Measurements from ENCODE around the gene GRIK4. TPM values are rescaled to one million over a fixed set of nuclear protein-coding genes. Genes with fewer than 3 reads are reported as not detected.

The GRIK4 gene
- total and polyA plus RNA-seq, 9 of the 15 experiments (the other 6 are each of a cell fraction or from before 2014, with no cell fraction given) = not detected

DNA sequence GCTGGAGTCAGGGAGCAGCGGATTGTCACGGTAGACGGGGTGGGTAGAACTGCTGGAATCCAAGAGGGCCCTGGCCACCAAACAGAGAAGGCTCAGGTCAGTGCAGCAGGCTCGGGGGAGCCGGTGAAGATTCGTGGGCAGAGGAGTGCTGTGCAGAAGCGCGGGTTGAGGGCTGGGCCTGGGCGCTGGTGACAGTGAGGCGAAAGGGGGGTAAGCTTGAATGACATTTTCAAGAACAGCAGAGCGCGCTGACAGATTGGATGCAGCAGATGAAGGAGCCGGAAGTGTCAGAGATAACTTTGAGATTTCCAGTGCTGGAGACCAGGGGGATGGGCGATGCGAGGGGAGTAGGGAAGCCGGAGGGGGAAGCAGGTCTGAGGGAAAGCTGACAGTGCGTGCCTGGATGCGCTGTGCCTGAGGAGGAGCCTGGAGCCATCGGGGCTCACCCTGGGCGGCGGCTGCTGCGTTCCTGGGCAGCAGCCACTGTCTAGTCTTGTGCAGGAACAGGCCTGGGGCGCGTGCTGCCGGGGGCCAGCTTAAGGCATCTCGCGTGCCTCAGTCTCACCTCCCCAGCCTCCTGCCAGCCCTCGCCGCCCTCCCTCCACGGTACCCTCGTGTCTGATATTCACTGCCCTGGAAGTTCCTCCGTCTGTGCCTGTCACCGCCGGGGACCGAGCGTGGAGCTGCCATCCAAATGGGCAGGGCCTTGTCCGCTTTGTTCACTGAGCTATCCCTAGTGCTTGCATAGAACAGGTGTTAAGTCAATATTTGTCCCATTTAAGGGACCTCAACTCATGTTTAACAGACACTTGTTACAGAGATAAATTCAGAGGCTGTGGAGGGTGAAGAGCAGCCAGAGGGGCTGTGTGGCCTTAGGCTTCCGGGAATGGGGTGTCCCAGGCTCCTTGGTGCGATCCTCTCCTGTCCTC lies 5.2 kb downstream of the GRIK4 start (continued):
- TF ChIP-seq, protein P1, sequence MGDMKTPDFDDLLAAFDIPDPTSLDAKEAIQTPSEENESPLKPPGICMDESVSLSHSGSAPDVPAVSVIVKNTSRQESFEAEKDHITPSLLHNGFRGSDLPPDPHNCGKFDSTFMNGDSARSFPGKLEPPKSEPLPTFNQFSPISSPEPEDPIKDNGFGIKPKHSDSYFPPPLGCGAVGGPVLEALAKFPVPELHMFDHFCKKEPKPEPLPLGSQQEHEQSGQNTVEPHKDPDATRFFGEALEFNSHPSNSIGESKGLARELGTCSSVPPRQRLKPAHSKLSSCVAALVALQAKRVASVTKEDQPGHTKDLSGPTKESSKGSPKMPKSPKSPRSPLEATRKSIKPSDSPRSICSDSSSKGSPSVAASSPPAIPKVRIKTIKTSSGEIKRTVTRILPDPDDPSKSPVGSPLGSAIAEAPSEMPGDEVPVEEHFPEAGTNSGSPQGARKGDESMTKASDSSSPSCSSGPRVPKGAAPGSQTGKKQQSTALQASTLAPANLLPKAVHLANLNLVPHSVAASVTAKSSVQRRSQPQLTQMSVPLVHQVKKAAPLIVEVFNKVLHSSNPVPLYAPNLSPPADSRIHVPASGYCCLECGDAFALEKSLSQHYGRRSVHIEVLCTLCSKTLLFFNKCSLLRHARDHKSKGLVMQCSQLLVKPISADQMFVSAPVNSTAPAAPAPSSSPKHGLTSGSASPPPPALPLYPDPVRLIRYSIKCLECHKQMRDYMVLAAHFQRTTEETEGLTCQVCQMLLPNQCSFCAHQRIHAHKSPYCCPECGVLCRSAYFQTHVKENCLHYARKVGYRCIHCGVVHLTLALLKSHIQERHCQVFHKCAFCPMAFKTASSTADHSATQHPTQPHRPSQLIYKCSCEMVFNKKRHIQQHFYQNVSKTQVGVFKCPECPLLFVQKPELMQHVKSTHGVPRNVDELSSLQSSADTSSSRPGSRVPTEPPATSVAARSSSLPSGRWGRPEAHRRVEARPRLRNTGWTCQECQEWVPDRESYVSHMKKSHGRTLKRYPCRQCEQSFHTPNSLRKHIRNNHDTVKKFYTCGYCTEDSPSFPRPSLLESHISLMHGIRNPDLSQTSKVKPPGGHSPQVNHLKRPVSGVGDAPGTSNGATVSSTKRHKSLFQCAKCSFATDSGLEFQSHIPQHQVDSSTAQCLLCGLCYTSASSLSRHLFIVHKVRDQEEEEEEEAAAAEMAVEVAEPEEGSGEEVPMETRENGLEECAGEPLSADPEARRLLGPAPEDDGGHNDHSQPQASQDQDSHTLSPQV (IDR thresholded peaks at IDR 0.05) = no peak

DNA sequence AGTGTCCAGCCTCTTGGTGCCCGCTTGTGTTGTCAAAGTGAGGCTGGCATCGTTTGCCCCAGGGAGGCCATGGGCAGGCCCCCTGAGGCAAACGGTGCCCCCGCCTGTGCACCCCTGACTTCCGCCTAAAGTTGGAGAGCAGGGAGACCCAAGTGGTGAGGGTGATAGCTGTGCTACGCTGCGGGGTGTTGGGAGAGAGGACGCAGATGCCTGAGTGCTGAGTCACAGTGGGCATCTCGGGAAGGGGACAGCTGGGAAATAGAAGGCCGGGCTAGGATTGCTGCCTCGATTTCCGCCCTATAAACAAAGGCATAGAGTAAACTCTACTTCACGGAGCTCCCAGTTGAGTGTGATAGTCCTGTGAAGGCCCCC lies 5.8 kb downstream of the GRIK4 start:
- CTCF ChIA-PET (ENCODE audit: low intra/inter-chr PET ratio) = no interaction called here
- TF ChIP-seq CCAR2 (IDR thresholded peaks at IDR 0.05; ENCODE audit: low read depth, low read length) (no peak), RBM34 (IDR thresholded peaks at IDR 0.05; ENCODE audit: borderline replicate concordance, insufficient read depth, low read length) (no peak), SMAD2 (IDR thresholded peaks at IDR 0.05; ENCODE audit: low read depth, low read length) (no peak), IRF2 (CRISPR knock-in tag; IDR thresholded peaks at IDR 0.05) (no peak), BDP1 (IDR thresholded peaks at IDR 0.05; ENCODE audit: insufficient read depth, insufficient read length) (no peak)
- TF ChIP-seq, protein P2, sequence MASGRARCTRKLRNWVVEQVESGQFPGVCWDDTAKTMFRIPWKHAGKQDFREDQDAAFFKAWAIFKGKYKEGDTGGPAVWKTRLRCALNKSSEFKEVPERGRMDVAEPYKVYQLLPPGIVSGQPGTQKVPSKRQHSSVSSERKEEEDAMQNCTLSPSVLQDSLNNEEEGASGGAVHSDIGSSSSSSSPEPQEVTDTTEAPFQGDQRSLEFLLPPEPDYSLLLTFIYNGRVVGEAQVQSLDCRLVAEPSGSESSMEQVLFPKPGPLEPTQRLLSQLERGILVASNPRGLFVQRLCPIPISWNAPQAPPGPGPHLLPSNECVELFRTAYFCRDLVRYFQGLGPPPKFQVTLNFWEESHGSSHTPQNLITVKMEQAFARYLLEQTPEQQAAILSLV (tag; IDR thresholded peaks at IDR 0.05) = no peak
- TF ChIP-seq, protein P3, sequence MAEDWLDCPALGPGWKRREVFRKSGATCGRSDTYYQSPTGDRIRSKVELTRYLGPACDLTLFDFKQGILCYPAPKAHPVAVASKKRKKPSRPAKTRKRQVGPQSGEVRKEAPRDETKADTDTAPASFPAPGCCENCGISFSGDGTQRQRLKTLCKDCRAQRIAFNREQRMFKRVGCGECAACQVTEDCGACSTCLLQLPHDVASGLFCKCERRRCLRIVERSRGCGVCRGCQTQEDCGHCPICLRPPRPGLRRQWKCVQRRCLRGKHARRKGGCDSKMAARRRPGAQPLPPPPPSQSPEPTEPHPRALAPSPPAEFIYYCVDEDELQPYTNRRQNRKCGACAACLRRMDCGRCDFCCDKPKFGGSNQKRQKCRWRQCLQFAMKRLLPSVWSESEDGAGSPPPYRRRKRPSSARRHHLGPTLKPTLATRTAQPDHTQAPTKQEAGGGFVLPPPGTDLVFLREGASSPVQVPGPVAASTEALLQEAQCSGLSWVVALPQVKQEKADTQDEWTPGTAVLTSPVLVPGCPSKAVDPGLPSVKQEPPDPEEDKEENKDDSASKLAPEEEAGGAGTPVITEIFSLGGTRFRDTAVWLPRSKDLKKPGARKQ (CRISPR knock-in tag; IDR thresholded peaks at IDR 0.05) = no peak
- POLR2A ChIA-PET = no interaction called here
- no peak for FAIRE-seq
- BruUV-seq (replicated peaks) = no TSS peak
- Histone ChIP-seq H4K20me1 (replicated peaks; ENCODE audit: control insufficient read depth, insufficient read depth, low read length) (peaks cover 19% of the 10 kb centered on the region), H3K36me3 (ENCODE audit: control insufficient read depth, insufficient read depth, low read length) (no peaks in the 10 kb centered on the region), H3K4me2 (ENCODE audit: insufficient read depth, low read length) (no peak overlapping the region), H3K27ac (ENCODE audit: extremely low read depth, low read depth, low read length) (no peak overlapping the region), H3K79me2 (ENCODE audit: control insufficient read depth, insufficient read depth, low read length) (no peaks in the 10 kb centered on the region), H3K9me1 (ENCODE audit: control insufficient read depth, insufficient read depth, low read length) (no peaks in the 10 kb centered on the region), H3K9me3 (replicated peaks; ENCODE audit: control insufficient read depth, insufficient read depth, low read depth, low read length) (no peaks in the 10 kb centered on the region), H3K9ac (ENCODE audit: insufficient read depth in 1 of 2, low read depth in 2 of 2, low read length in 2 of 2) (no peak overlapping the region), H2AFZ (ENCODE audit: low read depth, low read length) (no peak overlapping the region), H3K4me3 (no peak overlapping the region), H3K27me3 (ENCODE audit: control insufficient read depth in 2 of 2, insufficient read depth in 2 of 2, low read length in 2 of 2) (peaks cover 44 to 92% of the 10 kb centered on the region in 2 experiments; a peak in 4 of 5 replicates), H3K4me1 (replicated peaks in 1 of 2; ENCODE audit: control insufficient read depth in 2 of 2, insufficient read depth in 2 of 2, low read length in 2 of 2) (peaks cover 0 to 6% of the 10 kb centered on the region in 2 experiments; a peak in 2 of 5 replicates)
- no peak for DNase-seq (ENCODE audit: extremely low read depth in 1 of 4, low spot score in 3 of 4)
- in situ Hi-C loops (cut with MboI) (no loop called here), intact Hi-C loops (cut with micrococcal nuclease) (loop anchor here (2.0 kb wide), 1 partner anchor 593 kb away; no protein-coding TSS in a partner anchor)
- under 1% methylated on average over 12 of the region's 13 CpGs for WGBS (ENCODE audit: insufficient coverage, low coverage, missing lambda C conversion rate)
- no peak for ATAC-seq

Measured in K562 (cell line).